Neuronal stem cell (in vitro differentiated cells): Measurements from ENCODE around the gene MADD.

ENCODE experiments used
- DNase-seq: peaks from one replicate; pipeline ENCODE4 v3.0.0-alpha.2; 2013; ENCODE audit warnings: low spot score
- H2AFZ ChIP-seq: one replicate; pipeline ENCODE4 v1.6.1; 2013; ENCODE audit warnings: mild to moderate bottlenecking, low read length, inconsistent platforms
- H2AK5ac ChIP-seq: 2 replicates; pipeline ENCODE4 v1.6.1; 2013; ENCODE audit warnings: low read depth, mild to moderate bottlenecking, inconsistent platforms, low read length, moderate library complexity, mixed read lengths
- H2BK120ac ChIP-seq: 2 replicates; pipeline ENCODE4 v1.6.1; 2013; ENCODE audit warnings: low read depth, mild to moderate bottlenecking, inconsistent platforms, low read length, moderate library complexity, mixed read lengths
- H2BK12ac ChIP-seq: one replicate; pipeline ENCODE4 v1.6.1; 2013; ENCODE audit warnings: low read length, inconsistent platforms
- H2BK15ac ChIP-seq: 2 replicates; pipeline ENCODE4 v1.6.1; 2013; ENCODE audit warnings: mild to moderate bottlenecking, low read length, inconsistent platforms, mixed read lengths
- H2BK5ac ChIP-seq: one replicate; pipeline ENCODE4 v1.6.1; 2013; ENCODE audit warnings: inconsistent platforms, mild to moderate bottlenecking, low read length, moderate library complexity
- H3K14ac ChIP-seq: one replicate; pipeline ENCODE4 v1.6.1; 2013; ENCODE audit warnings: low read length, inconsistent platforms
- H3K18ac ChIP-seq: 2 replicates; pipeline ENCODE4 v1.6.1; 2013; ENCODE audit warnings: low read length, inconsistent platforms
- H3K23ac ChIP-seq: 2 replicates; pipeline ENCODE4 v1.6.1; 2013; ENCODE audit warnings: low read depth, mild to moderate bottlenecking, mixed read lengths, low read length, inconsistent platforms; ENCODE audit not compliant: poor library complexity
- H3K27ac ChIP-seq: replicated peaks from 3 replicates; pipeline ENCODE4 v1.5.1; 2013; ENCODE audit warnings: low read length, inconsistent platforms
- H3K27me3 ChIP-seq, 3 experiments: 2 replicates each; pipeline ENCODE4 v1.6.1; 2013; ENCODE audit warnings: low read length in 3 of 3, mild to moderate bottlenecking in 2 of 3, inconsistent platforms in 1 of 3, low read depth in 1 of 3, mixed read lengths in 1 of 3, moderate library complexity in 1 of 3; ENCODE audit not compliant: control insufficient read depth in 3 of 3, insufficient read depth in 3 of 3
- H3K36me3 ChIP-seq, 2 donors: replicated peaks in 1 of 2; 2 replicates each; pipeline ENCODE4 v1.6.1; 2013; ENCODE audit warnings: low read length in 2 of 2; ENCODE audit not compliant: control insufficient read depth in 2 of 2, insufficient read depth in 2 of 2
- H3K4ac ChIP-seq: 2 replicates; pipeline ENCODE4 v1.6.1; 2013; ENCODE audit warnings: inconsistent platforms, mild to moderate bottlenecking, low read length, moderate library complexity
- H3K4me1 ChIP-seq, 2 donors: 1 replicate in 1 of 2; 2 replicates in 1 of 2; pipeline ENCODE4 v1.6.1; 2013; ENCODE audit warnings: low read length in 2 of 2, low read depth in 1 of 2; ENCODE audit not compliant: control insufficient read depth in 2 of 2, insufficient read depth in 1 of 2
- H3K4me2 ChIP-seq: one replicate; pipeline ENCODE4 v1.6.1; 2013; ENCODE audit warnings: mild to moderate bottlenecking, low read length, inconsistent platforms; ENCODE audit not compliant: insufficient read depth, poor library complexity, severe bottlenecking
- H3K4me3 ChIP-seq, 2 donors: 2 replicates each; pipeline ENCODE4 v1.5.1; 2013; ENCODE audit warnings: low read length in 2 of 2, mild to moderate bottlenecking in 2 of 2, inconsistent platforms in 1 of 2, moderate library complexity in 1 of 2
- H3K79me1 ChIP-seq: one replicate; pipeline ENCODE4 v1.6.1; 2013; ENCODE audit warnings: low read depth, mild to moderate bottlenecking, inconsistent platforms, low read length, moderate library complexity
- H3K9ac ChIP-seq: one replicate; pipeline ENCODE4 v1.6.1; 2013; ENCODE audit warnings: mild to moderate bottlenecking, low read depth, low read length, inconsistent platforms; ENCODE audit not compliant: poor library complexity
- H3K9me3 ChIP-seq, 2 donors: replicated peaks in 1 of 2; 2 replicates each; pipeline versions ENCODE3 to v1.6.1; 2013; ENCODE audit warnings: low read length in 2 of 2, mild to moderate bottlenecking in 2 of 2, inconsistent platforms in 1 of 2, low read depth in 1 of 2, mixed read lengths in 1 of 2, moderate library complexity in 1 of 2; ENCODE audit not compliant: control insufficient read depth in 2 of 2, insufficient read depth in 1 of 2
- H4K8ac ChIP-seq: one replicate; pipeline ENCODE4 v1.6.1; 2013; ENCODE audit warnings: low read depth, mild to moderate bottlenecking, inconsistent platforms, low read length, moderate library complexity
- H4K91ac ChIP-seq: one replicate; pipeline ENCODE4 v1.6.1; 2013; ENCODE audit warnings: low read length, low read depth, mild to moderate bottlenecking, inconsistent platforms; ENCODE audit not compliant: poor library complexity
- WGBS, 2 donors: extraction: QIAGEN DNeasy Blood & Tissue Kit; methylation state at CpG; one replicate each; pipeline ENCODE4 v1.1.7; 2013; ENCODE audit warnings: missing lambda C conversion rate in 2 of 2, mixed read lengths in 1 of 2; ENCODE audit not compliant: insufficient read length in 2 of 2, insufficient replicate concordance in 1 of 2; ENCODE audit errors: extremely low coverage in 2 of 2; 5-methylcytosine and 5-hydroxymethylcytosine counted together

The MADD gene

GRCh38 chr11:47296045-47296444 is 26.1 kb downstream of the MADD start:
- Histone ChIP-seq H3K9ac (no peak overlapping the region), H2BK5ac (no peak overlapping the region), H3K4me3 (no peak overlapping the region), H3K4ac (no peak overlapping the region), H2BK15ac (no peak overlapping the region), H2BK12ac (no peak overlapping the region), H3K27me3 (no peaks in the 10 kb centered on the region), H2AFZ (no peak overlapping the region), H3K36me3 (peaks cover 17 to 83% of the 10 kb centered on the region in 2 donors), H4K91ac (no peak overlapping the region), H2BK120ac (no peak overlapping the region), H3K4me2 (no peak overlapping the region), H3K23ac (no peak overlapping the region), H4K8ac (no peak overlapping the region), H3K9me3 (peaks cover 0 to 2% of the 10 kb centered on the region in 2 donors), H3K27ac (no peak overlapping the region), H3K79me1 (no peaks in the 10 kb centered on the region), H3K4me1 (no peaks in the 10 kb centered on the region), H2AK5ac (no peak overlapping the region), H3K18ac (no peak overlapping the region), H3K14ac (no peak overlapping the region)
- no peak for DNase-seq
- 100% methylated on average over 1 of the region's 4 CpGs; no CpG with 5 or more reads in 1 of the 2 donors for WGBS, 2 donors

GRCh38 chr11:47299078-47299477 is 29.1 kb downstream of the MADD start:
- Histone ChIP-seq H3K36me3 (peaks cover 10 to 81% of the 10 kb centered on the region in 2 donors), H3K27ac (no peak overlapping the region)

GRCh38 chr11:47302853-47303252 is 32.9 kb downstream of the MADD start:
- DNase-seq: no peak
- no peak overlapping the region for H3K18ac ChIP-seq
- no peak overlapping the region for H2BK15ac ChIP-seq
- H2AFZ ChIP-seq: no peak overlapping the region
- H4K91ac ChIP-seq: no peak overlapping the region
- H3K9ac ChIP-seq: no peak overlapping the region
- no peaks in the 10 kb centered on the region for H3K79me1 ChIP-seq
- H3K4ac ChIP-seq: no peak overlapping the region
- peaks cover 2 to 19% of the 10 kb centered on the region in 2 donors for H3K9me3 ChIP-seq
- H3K4me1 ChIP-seq: no peaks in the 10 kb centered on the region
- H2AK5ac ChIP-seq: no peak overlapping the region
- no peaks in the 10 kb centered on the region for H3K27me3 ChIP-seq
- H3K27ac ChIP-seq: no peak overlapping the region
- no peak overlapping the region for H3K4me2 ChIP-seq
- no CpG with 5 or more reads among the region's 1 CpG for WGBS, 2 donors
- H4K8ac ChIP-seq: no peak overlapping the region
- H3K36me3 ChIP-seq: peaks cover 11 to 87% of the 10 kb centered on the region in 2 donors
- no peak overlapping the region for H2BK120ac ChIP-seq
- no peak overlapping the region for H3K23ac ChIP-seq
- no peak overlapping the region for H3K4me3 ChIP-seq
- H2BK5ac ChIP-seq: no peak overlapping the region
- no peak overlapping the region for H3K14ac ChIP-seq
- H2BK12ac ChIP-seq: no peak overlapping the region

More at GRCh38 chr11:47299078-47299477, 29.1 kb downstream of the MADD start:
- DNase-seq: no peak
- Histone ChIP-seq H2BK5ac (no peak overlapping the region), H2AFZ (no peak overlapping the region), H3K4ac (no peak overlapping the region), H3K4me3 (no peak overlapping the region), H2BK120ac (no peak overlapping the region), H3K18ac (no peak overlapping the region), H3K4me2 (no peak overlapping the region), H3K4me1 (no peaks in the 10 kb centered on the region), H3K9ac (no peak overlapping the region), H3K23ac (no peak overlapping the region), H2BK15ac (no peak overlapping the region), H2AK5ac (no peak overlapping the region), H3K14ac (no peak overlapping the region), H3K79me1 (no peaks in the 10 kb centered on the region), H3K27me3 (no peaks in the 10 kb centered on the region), H3K9me3 (peaks cover 2 to 19% of the 10 kb centered on the region in 2 donors), H2BK12ac (no peak overlapping the region), H4K8ac (no peak overlapping the region), H4K91ac (no peak overlapping the region)
- no CpG with 5 or more reads among the region's 3 CpGs for WGBS, 2 donors

- no peak overlapping the region for H3K23ac ChIP-seq
- no peaks in the 10 kb centered on the region for H3K79me1 ChIP-seq
- no peak overlapping the region for H2AFZ ChIP-seq
- peak overlapping the region; percentile 86 for H4K8ac ChIP-seq
- no peak overlapping the region for H3K9ac ChIP-seq
- H3K4me1 ChIP-seq: peaks cover 7% of the 10 kb centered on the region in 2 donors
- DNase-seq: no peak
- H3K9me3 ChIP-seq: peaks cover 0 to 19% of the 10 kb centered on the region in 2 donors
- H4K91ac ChIP-seq: no peak overlapping the region
- no CpG with 5 or more reads among the region's 3 CpGs for WGBS, 2 donors
- no peak overlapping the region for H3K14ac ChIP-seq
- H2BK12ac ChIP-seq: peak overlapping the region; percentile 49
- H2BK5ac ChIP-seq: no peak overlapping the region
- no peak overlapping the region for H2BK15ac ChIP-seq
- no peak overlapping the region for H3K27ac ChIP-seq
- H3K4me3 ChIP-seq: peak overlapping the region in 1 of 2 donors; percentile 38
- H3K27me3 ChIP-seq: no peaks in the 10 kb centered on the region
- peak overlapping the region; percentile 53 for H3K18ac ChIP-seq
- H2AK5ac ChIP-seq: no peak overlapping the region
- H3K4me2 ChIP-seq: no peak overlapping the region
- no peak overlapping the region for H3K4ac ChIP-seq
- H2BK120ac ChIP-seq: no peak overlapping the region
- H3K36me3 ChIP-seq: peaks cover 10 to 92% of the 10 kb centered on the region in 2 donors
Measured at GRCh38 chr11:47305734-47306483, 36.0 kb downstream of the MADD start.
